Measurements from ENCODE around the gene FASTK.

FASTK gene

DNA sequence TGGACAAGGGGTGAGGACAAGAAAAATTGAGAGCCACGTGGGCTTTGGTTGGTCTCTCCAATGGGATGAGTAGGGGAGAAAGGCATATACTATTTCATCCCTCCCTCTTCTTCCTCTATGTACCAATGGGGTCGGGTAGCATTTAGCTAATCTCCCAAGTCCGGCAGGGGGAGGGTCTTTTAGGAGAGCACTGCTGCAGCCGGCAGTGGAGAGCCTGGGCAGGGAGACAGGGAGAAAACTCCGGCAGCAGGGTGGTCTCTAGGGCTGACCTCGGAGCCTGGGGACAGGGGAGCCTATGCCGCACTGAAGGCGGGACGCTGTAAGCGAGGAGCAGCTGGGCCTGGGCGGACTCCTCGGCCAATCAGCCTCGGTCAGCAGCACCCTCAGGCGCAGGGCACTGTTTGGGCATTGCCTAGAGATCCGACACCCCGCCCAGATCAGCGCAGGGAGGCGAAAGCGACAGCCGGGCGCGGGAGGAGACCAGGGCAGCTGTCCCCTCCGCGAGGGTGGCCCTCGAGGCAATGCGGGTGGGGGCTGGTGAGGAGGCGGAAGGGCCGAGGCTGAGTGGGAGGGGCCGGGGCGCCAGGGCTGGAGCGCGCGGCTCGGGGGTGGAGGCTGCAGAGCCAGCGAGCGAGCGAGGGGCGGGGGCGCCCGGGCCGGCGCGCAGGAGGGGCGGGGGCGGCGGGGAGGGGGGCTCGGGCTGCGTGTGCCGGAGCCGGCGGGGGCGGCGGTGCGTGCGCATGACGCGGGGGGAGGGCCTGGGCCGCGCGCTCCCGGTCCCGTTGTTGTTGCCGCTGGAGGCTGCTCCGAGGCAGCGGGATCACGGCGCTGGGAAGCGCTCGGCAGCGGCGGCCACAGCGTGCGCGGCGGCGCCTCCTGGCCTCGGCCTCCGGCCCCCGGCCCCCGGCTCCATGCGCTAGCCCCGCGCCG is 5.3 kb upstream of the FASTK start, which contains the start of gene AGAP3:
AGAP3 (plus strand) TSS at position 785 of the 930 bp plus-strand sequence. CDS start 267 bp downstream, outside the sequence.
- Mint-ChIP-seq H3K4me1 (ENCODE audit: low read depth) (peaks cover 32% of the 10 kb centered on the region), H3K4me3 (peak within 1 kb of the TSS; percentile 86), H3K9me3 (no peaks in the 10 kb centered on the region), H3K27me3 (ENCODE audit: low read depth) (peaks cover 7% of the 10 kb centered on the region), H3K27ac (peak within 1 kb of the TSS; percentile 84), H3K36me3 (ENCODE audit: low read depth) (no peaks in the 10 kb centered on the region)
- DNase-seq (ENCODE audit: low spot score) = peak; percentile 71

DNA sequence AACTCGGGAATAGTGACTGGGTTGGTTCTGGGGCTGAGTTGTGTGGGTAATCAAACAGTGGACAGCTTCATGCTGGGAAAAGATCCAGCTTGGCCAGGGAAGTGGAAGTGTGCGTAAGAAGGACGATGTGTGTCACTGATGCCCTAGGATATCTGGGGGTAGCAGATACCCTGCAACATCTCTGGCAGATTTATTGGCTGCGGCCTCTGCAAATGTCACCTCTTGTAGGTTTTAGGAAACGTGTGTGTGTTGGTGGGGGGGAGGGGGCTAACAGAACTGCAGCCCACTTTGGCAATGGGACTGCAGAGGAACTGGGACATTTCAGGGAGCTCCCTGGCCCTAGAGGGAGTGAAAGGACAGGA is 4.7 kb upstream of the FASTK start:
- Mint-ChIP-seq H3K27me3 (ENCODE audit: low read depth) (peaks cover 7% of the 10 kb centered on the region), H3K27ac (peak overlapping the region; percentile 84), H3K9me3 (no peaks in the 10 kb centered on the region), H3K4me3 (peak overlapping the region; percentile 83), H3K4me1 (ENCODE audit: low read depth) (peaks cover 32% of the 10 kb centered on the region), H3K36me3 (ENCODE audit: low read depth) (no peaks in the 10 kb centered on the region)
- no peak for DNase-seq (ENCODE audit: low spot score)

DNA sequence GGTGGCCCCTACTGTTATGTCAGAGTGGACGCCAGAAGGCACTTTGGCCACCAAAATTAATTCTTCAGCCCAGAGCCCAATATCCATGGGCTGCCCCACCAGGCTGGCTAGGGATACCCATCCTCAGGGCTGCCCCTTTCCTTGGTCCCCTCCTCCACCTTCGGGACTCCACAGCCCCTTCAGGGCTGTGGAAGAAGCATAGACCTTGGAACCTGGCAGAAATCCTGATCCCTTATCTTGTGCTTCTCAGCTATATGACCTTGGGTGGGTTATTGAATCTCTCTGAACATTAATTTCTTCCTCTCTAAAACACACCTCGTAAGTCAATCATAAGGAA is 3.2 kb upstream of the FASTK start:
- Mint-ChIP-seq H3K4me3 (peak overlapping the region; percentile 74), H3K9me3 (no peaks in the 10 kb centered on the region), H3K4me1 (ENCODE audit: low read depth) (peaks cover 36% of the 10 kb centered on the region), H3K27me3 (ENCODE audit: low read depth) (peaks cover 7% of the 10 kb centered on the region), H3K27ac (peak overlapping the region; percentile 52), H3K36me3 (ENCODE audit: low read depth) (peaks cover 4% of the 10 kb centered on the region)
- DNase-seq (ENCODE audit: low spot score) = no peak

DNA sequence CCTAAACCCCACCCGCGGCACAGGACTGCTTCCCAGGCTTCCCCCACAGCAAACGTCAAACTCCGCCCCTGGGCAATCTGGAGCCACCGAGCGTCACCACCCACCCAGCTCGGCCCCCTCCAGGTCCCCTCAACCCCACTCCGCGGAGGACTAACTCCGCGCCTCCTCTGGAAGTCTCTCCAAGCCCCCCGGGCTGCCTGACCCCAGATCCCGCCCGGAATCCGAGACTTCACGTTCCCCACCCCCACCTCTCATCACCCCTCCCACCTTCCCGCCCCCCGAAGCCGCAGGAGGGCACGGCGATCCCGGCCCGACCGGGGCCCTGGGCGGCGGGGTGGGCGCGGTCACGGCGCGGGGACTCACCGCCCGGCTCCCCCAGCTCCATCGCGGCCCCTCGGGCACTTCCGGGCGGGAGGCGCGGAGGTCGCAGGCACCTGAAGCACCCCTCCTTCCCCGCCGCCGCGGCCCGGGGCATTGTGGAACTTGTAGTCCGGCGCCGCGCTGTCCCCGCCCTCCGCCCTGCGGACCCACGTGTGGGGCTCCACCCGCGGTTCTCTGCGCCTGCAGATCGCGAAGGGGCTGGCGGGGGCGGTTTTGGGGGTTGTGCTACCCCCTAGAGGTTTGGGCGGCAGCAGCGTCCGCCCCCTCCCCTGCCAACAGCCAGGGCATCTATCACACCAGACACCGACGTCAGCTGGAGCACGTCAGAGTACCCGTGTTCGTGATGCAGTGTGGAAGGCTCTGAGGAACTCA is 2.6 kb upstream of the FASTK start, which contains the start of gene TMUB1:
TMUB1 (minus strand) TSS at position 423 of the 753 bp plus-strand sequence. CDS start 930 bp downstream, outside the sequence.
- Mint-ChIP-seq H3K27me3 (ENCODE audit: low read depth) (peaks cover 7% of the 10 kb centered on the region), H3K9me3 (no peaks in the 10 kb centered on the region), H3K36me3 (ENCODE audit: low read depth) (peaks cover 5% of the 10 kb centered on the region), H3K27ac (peak within 1 kb of the TSS; percentile 83), H3K4me1 (ENCODE audit: low read depth) (peaks cover 34% of the 10 kb centered on the region), H3K4me3 (peak within 1 kb of the TSS; percentile 93)
- peak; percentile 81 for DNase-seq (ENCODE audit: low spot score)

DNA sequence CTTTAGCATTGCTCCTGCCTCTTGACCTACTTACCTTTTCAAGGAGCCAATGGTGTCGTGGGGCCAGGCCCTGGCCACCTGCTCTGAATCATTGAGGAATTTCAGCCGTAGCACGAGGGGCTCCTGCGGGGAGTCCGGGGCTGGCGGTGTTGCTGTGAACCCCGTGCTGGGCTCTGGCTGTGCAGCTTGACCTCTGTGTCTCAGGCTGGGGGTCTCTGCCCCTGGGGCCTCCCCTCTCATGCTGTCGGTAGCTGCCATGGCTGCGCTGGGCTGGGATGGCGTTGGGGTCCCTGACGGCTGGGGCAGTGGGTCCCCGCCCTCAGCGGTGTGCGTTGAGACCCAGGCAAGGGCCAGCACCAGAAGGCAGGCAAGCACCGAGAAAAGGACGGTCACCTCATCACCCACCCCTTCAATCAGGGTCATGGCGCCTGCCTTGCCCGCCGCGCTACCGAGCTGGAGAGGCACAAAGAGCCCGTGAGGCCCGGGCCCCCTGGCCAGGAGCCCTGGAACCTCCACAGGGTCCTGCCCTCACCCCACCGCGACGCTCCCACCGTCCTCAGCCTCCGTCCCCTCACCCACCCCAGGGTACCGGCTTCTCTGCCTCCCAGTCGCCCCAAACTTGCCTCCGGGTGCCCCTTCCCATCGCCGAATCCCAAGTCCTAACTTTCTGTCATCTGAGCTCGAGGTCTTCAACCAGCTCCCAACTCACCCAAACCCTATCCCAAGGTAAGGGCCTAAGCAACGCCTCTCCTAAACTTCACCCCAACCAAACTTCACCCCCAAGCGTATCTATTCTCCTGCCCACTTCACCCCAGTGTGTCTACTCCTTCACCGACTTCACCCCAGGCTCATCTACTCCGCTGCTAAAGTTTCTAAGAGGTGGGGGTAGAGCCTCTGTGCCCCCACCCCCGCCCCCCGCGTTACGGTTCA is 1.8 kb upstream of the FASTK start:
- H3K9me3 Mint-ChIP-seq = no peaks in the 10 kb centered on the region
- no peak for DNase-seq (ENCODE audit: low spot score)
- peaks cover 9% of the 10 kb centered on the region for H3K36me3 Mint-ChIP-seq (ENCODE audit: low read depth)
- peak overlapping the region; percentile 83 for H3K27ac Mint-ChIP-seq
- peak overlapping the region; percentile 93 for H3K4me3 Mint-ChIP-seq
- H3K4me1 Mint-ChIP-seq (ENCODE audit: low read depth) = peaks cover 35% of the 10 kb centered on the region
- H3K27me3 Mint-ChIP-seq (ENCODE audit: low read depth) = peaks cover 7% of the 10 kb centered on the region

DNA sequence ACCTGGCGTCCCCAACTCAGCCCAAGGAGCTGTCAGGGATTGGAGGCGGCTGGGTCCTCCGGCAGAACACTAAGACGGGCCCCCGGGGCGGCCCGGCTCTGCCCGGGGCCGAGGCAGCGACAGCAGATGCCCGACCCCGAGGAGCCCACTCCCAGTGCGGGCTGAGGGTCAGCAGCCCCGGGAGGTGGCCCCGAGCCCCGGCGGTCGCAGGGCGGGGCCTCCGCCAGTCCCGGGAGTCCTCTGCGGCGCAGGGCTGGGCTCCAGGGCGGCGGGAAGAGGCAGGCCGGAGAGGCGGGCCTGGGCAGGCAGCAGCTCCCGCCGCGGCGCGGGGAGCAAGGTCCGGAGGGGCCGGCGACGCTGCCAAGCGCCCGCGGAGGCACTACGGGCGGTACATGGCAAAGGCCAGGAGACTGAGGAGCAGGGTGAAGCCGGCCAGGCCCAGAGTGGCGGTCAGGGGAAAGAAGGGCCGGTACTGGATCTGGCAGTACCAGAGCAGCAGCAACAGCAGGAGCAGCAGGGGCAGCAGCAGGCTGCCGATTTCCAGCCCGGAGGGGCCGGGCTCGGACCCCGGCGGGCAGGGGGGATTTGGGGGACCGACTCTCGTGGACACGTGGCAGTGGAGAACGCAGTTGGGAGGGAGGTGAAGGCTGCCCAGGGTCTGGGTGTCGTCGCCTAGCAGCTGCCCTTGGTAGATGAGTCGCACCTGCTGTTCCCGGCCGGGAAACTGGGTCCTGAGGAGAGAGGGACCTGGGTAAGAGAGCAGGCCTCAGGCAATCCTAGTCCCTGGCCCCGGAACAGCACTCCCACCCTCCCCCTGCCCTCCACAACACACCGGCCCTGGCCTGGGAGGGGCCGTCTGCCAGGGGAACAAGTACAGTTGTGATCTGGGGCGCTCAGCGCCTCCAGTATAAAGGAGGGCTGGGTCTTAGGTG is 827 bp upstream of the FASTK start:
- peaks cover 7% of the 10 kb centered on the region for H3K27me3 Mint-ChIP-seq (ENCODE audit: low read depth)
- no peaks in the 10 kb centered on the region for H3K9me3 Mint-ChIP-seq
- H3K36me3 Mint-ChIP-seq (ENCODE audit: low read depth) = peaks cover 10% of the 10 kb centered on the region
- peaks cover 35% of the 10 kb centered on the region for H3K4me1 Mint-ChIP-seq (ENCODE audit: low read depth)
- H3K27ac Mint-ChIP-seq = peak overlapping the region; percentile 52
- peak overlapping the region; percentile 93 for H3K4me3 Mint-ChIP-seq
- no peak for DNase-seq (ENCODE audit: low spot score)

DNA sequence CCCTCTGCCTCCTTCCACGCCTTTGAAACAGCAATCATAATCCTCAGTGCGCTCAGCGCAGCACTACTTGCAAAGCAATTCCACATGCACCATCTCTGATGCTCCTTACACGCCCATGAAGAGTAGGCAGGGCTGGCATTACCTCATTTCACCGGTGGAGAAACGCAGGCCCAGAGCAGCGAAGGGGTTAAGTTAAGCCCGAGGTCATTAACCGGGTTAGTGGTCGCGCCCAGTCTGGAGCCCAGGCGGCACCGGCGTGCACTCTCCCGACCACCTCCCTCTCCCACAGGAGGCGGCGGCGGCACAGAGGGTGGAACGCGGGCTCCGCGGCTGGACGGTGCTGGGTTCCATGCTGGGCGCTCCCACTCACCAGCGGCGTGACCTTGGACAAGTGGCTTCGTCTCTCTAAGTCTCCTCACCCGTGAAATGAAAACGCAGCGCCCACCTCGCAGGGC is 515 bp downstream of the FASTK start:
- H3K27me3 Mint-ChIP-seq (ENCODE audit: low read depth) = peaks cover 4% of the 10 kb centered on the region
- H3K9me3 Mint-ChIP-seq = no peaks in the 10 kb centered on the region
- H3K4me1 Mint-ChIP-seq (ENCODE audit: low read depth) = peaks cover 27% of the 10 kb centered on the region
- H3K36me3 Mint-ChIP-seq (ENCODE audit: low read depth) = peaks cover 15% of the 10 kb centered on the region
- peak overlapping the region; percentile 86 for H3K4me3 Mint-ChIP-seq
- no peak for DNase-seq (ENCODE audit: low spot score)
- H3K27ac Mint-ChIP-seq = peak overlapping the region; percentile 73

DNA sequence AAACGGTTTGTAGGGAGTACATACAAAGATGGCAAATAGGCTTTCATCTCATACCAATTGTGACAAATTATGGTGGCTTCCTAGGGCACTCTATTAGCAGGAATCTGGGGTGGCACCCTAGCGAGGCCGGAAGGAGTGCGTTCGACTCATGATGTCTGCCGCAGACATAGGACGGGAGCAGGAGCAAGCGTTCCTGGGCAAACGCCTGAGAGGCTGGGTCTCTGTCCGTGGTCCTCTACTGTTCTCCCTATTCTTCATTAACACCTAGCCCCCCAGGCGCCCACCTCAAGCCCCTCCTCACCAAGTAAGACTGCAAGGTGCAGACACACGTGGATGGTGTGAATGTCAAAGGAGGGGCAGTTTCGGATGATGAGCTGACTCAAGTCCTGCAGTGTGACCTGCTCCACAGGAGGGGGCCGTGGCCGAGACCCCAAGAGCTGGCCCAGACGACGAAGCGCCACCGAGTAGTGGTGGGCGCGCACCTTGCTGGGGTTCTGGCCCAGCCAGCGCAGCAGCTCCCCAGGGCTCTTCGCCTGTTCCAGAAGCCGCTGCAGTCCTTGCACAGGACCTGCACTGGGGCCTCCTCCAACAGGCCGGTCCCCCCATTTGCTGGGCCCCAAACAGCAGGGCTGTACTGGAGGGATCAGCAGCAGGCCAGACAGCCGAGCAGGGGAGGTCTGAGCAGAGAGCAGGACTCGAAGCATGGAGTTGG is 1.3 kb downstream of the FASTK start:
- DNase-seq (ENCODE audit: low spot score) = no peak
- Mint-ChIP-seq H3K36me3 (ENCODE audit: low read depth) (peaks cover 15% of the 10 kb centered on the region), H3K27ac (peak overlapping the region; percentile 72), H3K4me1 (ENCODE audit: low read depth) (peaks cover 22% of the 10 kb centered on the region), H3K27me3 (ENCODE audit: low read depth) (no peaks in the 10 kb centered on the region), H3K9me3 (no peaks in the 10 kb centered on the region), H3K4me3 (peak overlapping the region; percentile 86)

DNA sequence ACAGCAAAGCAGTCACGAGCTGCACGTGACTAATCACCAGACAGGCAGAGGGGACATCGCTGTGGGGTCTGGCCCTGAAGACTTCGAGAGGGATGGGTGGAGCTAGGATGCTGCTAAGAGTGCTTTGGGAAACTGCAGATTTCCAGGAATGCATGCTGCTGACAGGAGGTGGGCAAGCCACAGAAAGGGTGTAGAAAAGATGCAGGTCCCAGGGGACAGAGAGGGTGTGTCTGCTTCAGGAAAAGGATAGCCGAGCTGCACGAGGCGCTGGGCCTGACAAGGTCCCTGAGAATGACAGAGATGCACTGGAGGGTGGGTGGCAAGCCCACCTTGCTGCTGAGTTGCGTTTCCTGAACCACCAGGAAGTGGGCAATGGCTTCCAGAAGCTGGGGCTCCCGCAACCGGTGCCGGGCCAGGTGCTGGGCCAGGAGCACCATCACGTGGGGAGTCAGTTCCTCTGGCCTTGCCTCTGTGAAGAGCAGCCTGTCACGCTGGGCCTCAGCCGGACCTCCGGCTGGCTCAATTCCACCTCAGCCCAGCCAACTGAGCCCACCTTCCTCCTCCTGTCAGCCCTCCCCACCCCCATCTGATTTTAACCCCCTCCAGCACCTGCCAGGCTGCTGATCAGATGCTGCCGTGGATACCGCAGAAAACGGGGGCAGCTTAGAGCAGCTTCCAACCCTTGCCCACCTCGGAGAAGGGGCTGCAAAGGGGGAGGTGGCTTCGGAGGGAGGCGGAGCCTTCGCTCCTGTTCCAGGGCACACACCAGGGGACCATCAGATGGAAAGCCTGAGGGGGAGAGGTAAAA is 2.2 kb downstream of the FASTK start:
- Mint-ChIP-seq H3K36me3 (ENCODE audit: low read depth) (peaks cover 15% of the 10 kb centered on the region), H3K27me3 (ENCODE audit: low read depth) (no peaks in the 10 kb centered on the region), H3K4me1 (ENCODE audit: low read depth) (peaks cover 17% of the 10 kb centered on the region), H3K27ac (peak overlapping the region; percentile 17), H3K4me3 (peak overlapping the region; percentile 86), H3K9me3 (no peaks in the 10 kb centered on the region)
- DNase-seq (ENCODE audit: low spot score) = no peak

DNA sequence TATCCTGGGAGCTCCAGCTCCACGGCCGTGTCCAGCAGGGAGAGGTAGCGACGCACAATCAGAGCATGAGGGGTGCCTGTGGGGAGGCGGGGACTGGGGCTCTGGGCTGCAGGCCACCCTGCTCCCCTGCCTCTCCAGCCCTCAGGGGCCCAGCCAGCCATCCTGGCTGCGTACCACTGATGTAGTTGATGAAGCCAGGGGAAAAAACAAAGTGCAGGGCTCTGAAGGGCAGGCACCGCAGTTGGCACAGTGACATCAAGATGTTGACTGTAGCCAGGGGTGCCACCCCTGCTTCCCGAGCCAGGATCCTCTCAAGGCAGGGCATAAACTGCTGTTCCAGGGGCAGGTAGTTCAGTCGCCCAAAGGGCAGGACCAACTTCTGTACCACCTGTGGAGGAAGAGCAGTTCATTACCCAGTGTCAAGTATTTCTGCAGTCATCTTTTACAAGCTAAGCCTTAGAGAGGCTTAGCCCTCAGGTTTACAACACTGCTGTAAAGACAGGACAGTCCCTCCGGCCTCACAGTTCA is 2.8 kb downstream of the FASTK start:
- H3K4me1 Mint-ChIP-seq (ENCODE audit: low read depth) = peaks cover 16% of the 10 kb centered on the region
- no peaks in the 10 kb centered on the region for H3K27me3 Mint-ChIP-seq (ENCODE audit: low read depth)
- H3K36me3 Mint-ChIP-seq (ENCODE audit: low read depth) = peaks cover 15% of the 10 kb centered on the region
- DNase-seq (ENCODE audit: low spot score) = no peak
- peak overlapping the region; percentile 17 for H3K27ac Mint-ChIP-seq
- H3K4me3 Mint-ChIP-seq = peak overlapping the region; percentile 86
- no peaks in the 10 kb centered on the region for H3K9me3 Mint-ChIP-seq

DNA sequence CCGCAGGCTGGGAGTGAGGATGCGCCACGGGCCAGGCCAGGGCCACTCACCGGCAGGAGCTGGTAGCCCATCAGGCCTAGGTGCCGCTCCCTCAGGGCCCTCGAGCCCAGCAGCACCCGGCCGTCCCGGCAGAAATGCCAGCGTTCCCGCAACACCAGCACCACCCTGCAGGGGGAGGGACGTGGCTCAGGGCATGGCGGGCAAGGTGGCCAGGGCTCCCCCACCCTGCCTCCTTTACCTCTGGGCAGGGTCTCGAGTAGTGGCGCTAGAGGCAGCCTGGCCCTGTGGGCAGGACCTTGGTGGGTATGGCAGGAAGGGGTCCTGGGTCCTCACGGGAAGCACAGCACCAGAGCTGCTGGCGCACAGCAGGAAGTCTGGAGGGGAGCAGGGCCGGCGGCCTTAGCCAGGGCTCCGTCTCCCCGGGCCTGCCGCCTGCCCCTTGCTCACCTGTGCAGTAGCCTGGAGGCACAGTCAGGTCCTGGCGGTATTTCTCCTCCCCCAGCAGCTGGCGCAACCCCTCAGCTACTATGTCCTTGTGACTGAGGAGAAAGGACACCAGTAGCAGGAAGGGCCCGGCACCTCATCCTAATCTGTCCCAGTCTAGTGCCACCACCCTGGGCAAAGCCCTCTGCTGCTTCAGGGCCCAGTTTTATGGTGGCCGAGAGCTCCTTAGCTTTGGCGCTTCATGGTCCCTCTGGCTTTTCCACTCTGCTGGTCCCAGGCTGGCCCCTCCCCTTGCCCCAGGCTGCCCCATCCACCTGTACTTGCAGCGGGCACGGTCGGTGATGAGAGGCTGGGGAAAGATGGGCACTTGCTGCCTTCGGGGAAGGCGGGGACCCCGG is 3.5 kb downstream of the FASTK start:
- Mint-ChIP-seq H3K4me1 (ENCODE audit: low read depth) (peaks cover 14% of the 10 kb centered on the region), H3K27me3 (ENCODE audit: low read depth) (no peaks in the 10 kb centered on the region), H3K27ac (no peak overlapping the region), H3K9me3 (no peaks in the 10 kb centered on the region), H3K4me3 (no peak overlapping the region), H3K36me3 (ENCODE audit: low read depth) (peaks cover 17% of the 10 kb centered on the region)
- no peak for DNase-seq (ENCODE audit: low spot score)

Data from T-helper 2 cell treated with Interferon-gamma antibody and Interleukin-4, amounts not matched to agents 5 μg/mL and 100 μg/mL, for 36 hours (primary cell).